ENCODE results near the gene PDE1C. TPM values are rescaled to one million over a fixed set of nuclear protein-coding genes. Genes with fewer than 3 reads are reported as not detected.

Gene PDE1C
- total RNA-seq, 1 donor from 2014 or later: 181 TPM

DNA sequence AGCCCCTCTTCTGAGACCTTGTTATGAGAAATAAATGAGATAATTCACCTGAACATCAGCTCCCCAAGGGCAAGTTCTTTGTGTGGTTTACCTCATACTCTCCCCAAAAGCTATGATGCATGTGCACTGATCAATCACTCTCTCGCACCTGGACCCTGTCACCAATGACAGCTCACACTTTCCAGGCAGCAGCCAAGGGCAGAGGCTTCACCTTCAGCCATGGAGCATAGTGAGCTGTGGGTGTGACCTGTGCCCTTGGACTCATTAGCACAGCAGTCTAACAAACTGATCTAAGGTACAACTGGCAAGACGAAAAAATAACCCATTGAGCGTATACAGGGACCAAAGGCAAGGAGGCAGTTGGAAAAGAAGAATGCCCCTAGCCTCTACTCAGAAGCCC, 17.0 kb downstream of the PDE1C start:
- ATAC-seq (ENCODE audit: poor library complexity) (peak; percentile 65), DNase-seq (peak; percentile 46)
- intact Hi-C loops (cut with DNase I): no loop called here

DNA sequence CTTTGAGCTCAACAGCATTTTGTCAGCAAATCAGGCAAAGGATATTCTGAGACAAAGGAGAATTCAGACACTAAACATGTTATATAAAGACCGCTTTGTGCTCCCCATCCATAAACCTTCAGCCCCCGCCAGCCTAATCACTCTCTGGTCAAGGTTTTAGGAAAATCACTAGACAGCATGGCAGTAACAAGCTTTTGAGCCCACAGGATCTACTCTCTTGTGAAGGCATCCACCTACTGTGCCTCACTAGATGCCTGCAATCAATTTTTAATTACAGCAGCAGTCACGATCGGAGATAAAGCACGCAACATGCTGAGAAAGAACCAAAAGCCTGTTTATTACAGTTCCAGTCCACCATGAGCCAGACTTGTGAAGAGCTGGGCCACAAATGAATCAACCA, 19.1 kb downstream of the PDE1C start:
- ATAC-seq (ENCODE audit: poor library complexity) (no peak), DNase-seq (no peak)
- intact Hi-C loops (cut with DNase I): no loop called here

DNA sequence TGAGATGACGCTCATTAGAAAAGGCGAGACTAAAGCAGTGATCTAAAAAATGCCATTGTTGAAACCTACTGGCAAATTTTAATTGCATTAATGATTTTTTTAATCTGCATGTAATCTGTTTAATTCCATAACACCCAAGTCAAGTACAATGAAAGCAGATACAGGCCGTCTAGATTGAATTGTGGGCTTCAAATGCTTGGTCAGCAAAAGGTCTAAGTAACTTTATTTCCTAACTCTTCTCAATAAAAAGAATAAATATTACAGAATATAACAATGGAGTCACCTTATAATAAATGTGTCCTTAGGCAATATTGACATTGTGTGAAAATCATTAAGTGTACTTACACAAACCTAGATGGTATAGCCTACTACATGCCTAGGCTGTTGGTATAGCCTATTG, 20.6 kb downstream of the PDE1C start:
- no peak for DNase-seq
- intact Hi-C loops (cut with DNase I): no loop called here
- ATAC-seq (ENCODE audit: poor library complexity): no peak

- no peak for ATAC-seq (ENCODE audit: poor library complexity)
- intact Hi-C loops (cut with DNase I): no loop called here
- no peak for DNase-seq
Observed at GRCh38 chr7:32048970-32049491, 21.2 kb downstream of the PDE1C start.

- ATAC-seq (ENCODE audit: poor library complexity): no peak
- intact Hi-C loops (cut with DNase I): no loop called here
- DNase-seq: no peak
Observed at GRCh38 chr7:32047801-32048200, 22.4 kb downstream of the PDE1C start.

- DNase-seq (no peak), ATAC-seq (ENCODE audit: poor library complexity) (no peak)
- intact Hi-C loops (cut with DNase I): no loop called here
Observed at GRCh38 chr7:32047075-32047474, 23.1 kb downstream of the PDE1C start.

- no peak for DNase-seq
- no peak for ATAC-seq (ENCODE audit: poor library complexity)
- intact Hi-C loops (cut with DNase I): no loop called here
Observed at GRCh38 chr7:32045228-32045627, 25.0 kb downstream of the PDE1C start.

DNA sequence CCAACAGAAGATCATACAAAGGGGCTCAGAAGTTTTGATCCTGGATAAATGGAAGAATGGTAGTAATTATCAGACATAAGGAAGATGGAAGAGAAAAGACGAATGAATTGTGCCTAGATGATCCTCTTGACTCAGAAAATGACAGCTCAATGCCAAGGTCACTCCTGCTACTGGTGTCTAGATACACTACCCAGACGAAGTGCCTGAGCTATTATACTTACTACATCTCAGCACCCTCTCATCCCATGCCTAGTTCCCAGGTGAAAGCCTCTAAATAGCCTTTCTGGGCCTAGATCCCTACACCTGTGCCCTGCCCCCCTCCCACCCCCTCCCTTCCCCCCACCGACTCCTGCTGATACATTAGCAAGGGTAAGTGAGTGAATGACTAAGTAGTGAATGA, 25.5 kb downstream of the PDE1C start:
- DNase-seq (no peak), ATAC-seq (ENCODE audit: poor library complexity) (no peak)
- intact Hi-C loops (cut with DNase I): no loop called here

DNA sequence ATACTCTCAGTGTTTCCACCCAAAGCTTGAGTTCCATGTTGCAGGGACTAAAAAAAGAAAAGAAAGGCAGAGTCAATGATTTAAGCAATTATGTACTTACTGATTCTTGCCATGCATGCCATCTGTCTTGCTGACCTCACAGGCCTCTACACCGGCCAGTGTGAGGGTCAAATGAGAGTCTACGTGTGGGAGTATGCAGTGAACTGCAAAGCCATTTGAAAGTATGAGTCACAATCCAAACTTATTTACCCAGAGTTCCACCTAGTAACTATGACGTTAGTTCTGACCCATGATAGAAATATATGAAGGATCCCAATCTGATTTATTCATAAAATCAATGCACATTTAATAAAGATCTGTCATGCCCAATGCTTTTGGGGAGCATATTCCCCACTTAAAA, 26.5 kb downstream of the PDE1C start:
- intact Hi-C loops (cut with DNase I): no loop called here
- ATAC-seq (ENCODE audit: poor library complexity): no peak
- DNase-seq: no peak

GRCh38 chr7:32042900-32043299, 27.3 kb downstream of the PDE1C start:
- intact Hi-C loops (cut with DNase I): no loop called here
- ATAC-seq (ENCODE audit: poor library complexity) (peak; percentile 38), DNase-seq (no peak)

- no peak for DNase-seq
- ATAC-seq (ENCODE audit: poor library complexity): peak; percentile 49
- intact Hi-C loops (cut with DNase I): no loop called here
Observed at GRCh38 chr7:32039000-32039756, 31.0 kb downstream of the PDE1C start.

DNA sequence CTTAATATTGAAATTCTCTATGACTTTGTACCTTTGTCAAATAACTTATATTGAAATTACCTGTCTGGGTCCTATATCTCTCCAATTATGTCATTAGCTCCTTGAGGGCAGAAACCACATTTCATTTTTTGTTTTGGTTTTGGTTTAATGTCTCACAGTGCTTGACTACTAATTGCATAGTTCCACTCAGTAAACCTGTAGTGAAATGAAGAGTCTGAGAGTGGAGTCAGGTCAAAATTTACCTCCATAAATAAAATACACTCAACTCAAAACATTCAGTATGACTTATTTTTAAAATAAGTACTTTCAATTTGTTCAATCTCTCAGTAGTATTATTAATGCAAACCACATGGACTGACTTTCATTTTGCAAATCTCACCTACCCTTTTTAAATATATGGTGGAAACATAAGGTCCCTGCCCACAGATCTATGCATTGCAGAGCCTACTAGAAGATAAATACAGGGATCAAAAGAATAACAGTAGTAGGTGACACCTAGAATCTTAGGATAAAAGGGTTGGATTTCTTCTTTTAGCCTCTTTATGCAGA, 32.5 kb downstream of the PDE1C start:
- ATAC-seq (ENCODE audit: poor library complexity) (no peak), DNase-seq (no peak)
- intact Hi-C loops (cut with DNase I): no loop called here

- ATAC-seq (ENCODE audit: poor library complexity) (no peak), DNase-seq (no peak)
- intact Hi-C loops (cut with DNase I): no loop called here
Observed at GRCh38 chr7:32036557-32036956, 33.6 kb downstream of the PDE1C start.

DNA sequence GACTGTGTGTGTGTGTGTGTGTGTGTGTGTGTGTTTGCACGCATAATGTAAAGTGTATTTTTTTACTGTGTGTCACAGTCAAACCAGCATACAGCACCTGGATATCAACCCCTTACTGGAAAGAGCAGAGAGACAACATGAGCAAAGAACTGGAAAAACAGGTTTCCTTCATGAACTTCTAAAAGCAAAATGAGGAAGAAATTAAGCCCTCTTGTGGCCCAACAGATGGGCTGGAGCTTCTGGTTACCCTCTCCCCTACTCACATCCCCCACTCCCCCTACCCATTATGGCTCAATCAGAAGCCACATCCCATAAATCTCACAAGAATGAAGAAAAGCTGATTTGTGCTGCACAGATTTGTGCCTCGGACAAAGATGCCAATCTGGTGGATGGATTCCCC, 36.2 kb downstream of the PDE1C start:
- intact Hi-C loops (cut with DNase I): no loop called here
- ATAC-seq (ENCODE audit: poor library complexity): no peak
- DNase-seq: no peak

GRCh38 chr7:32033006-32033405, 37.2 kb downstream of the PDE1C start:
- ATAC-seq (ENCODE audit: poor library complexity) (no peak), DNase-seq (no peak)
- intact Hi-C loops (cut with DNase I): no loop called here

DNA sequence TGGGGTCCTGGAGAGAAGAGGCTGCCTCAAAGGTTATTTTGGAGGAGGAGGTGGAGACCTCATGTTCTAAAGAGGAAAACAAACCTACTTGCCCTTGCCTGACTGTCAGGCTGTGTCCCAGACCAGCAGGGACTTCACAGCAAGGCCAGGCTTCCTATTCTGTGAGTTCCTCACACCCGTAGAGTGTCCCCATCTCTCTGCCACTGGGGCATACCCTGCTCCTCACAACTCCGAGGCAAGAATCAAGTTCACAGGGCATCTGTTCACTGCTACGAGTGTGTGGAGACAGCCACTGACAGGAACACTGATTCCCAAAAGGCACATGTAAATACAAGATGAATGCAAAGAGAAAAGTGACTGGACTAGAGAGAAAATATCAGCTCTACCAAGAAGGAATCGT, 38.0 kb downstream of the PDE1C start:
- no peak for DNase-seq
- ATAC-seq (ENCODE audit: poor library complexity): peak; percentile 60

DNA sequence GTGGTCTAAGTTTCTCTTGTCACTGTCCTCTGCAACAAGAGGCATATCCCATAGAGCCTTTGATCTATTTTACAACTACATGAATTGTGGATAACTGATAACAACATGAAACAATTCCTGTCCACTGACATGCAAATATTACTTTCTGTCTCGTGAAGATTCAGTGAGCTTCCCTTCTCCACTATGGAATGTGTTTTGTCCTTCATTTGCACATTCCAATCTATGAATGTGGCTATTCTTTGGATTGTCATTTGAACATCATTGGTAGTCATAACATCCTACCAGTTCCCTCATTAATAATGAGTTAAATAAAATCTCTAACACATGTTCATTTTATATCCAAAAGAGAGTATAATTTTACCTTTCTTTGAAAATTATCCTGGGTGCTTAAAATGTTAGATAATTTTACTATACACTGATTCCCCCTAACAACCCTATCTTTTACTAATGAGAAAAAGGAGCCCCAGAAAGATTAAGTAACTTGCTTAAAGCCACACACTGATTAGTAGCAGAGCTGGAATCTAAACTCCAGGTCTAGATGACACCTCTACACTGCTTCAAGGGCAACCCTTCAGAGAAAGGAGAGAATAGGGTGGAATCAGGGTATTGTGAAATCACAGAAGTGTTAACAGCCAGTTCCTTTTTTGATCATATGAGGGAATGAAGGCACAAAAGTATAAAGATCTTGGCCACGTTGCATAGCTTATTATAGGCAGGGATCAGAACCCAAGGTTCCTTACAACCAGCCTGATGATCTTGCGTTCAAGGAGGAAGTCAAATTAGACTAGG, 39.1 kb downstream of the PDE1C start:
- intact Hi-C loops (cut with DNase I): no loop called here
- DNase-seq: no peak
- ATAC-seq (ENCODE audit: poor library complexity): peak; percentile 59

More for the DNA sequence above, 38.0 kb downstream of the PDE1C start:
- intact Hi-C loops (cut with DNase I): no loop called here

DNA sequence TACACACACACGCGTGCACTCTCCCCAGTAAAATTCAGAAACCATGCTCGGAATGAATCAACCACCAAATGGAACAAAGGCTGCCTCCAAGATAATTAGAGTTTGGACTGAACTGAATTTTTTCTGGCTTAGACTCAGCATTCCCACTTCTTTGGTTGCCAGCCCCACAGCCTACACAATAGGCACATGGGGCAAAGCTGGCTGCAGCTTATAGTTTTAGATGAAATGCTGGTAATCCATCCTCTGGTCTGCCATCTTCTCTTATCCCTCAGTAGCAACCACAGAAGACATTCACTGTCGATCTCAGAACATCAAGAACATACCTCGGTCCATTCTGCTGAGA, 44.2 kb downstream of the PDE1C start:
- DNase-seq: no peak
- ATAC-seq (ENCODE audit: poor library complexity): no peak
- intact Hi-C loops (cut with DNase I): no loop called here

DNA sequence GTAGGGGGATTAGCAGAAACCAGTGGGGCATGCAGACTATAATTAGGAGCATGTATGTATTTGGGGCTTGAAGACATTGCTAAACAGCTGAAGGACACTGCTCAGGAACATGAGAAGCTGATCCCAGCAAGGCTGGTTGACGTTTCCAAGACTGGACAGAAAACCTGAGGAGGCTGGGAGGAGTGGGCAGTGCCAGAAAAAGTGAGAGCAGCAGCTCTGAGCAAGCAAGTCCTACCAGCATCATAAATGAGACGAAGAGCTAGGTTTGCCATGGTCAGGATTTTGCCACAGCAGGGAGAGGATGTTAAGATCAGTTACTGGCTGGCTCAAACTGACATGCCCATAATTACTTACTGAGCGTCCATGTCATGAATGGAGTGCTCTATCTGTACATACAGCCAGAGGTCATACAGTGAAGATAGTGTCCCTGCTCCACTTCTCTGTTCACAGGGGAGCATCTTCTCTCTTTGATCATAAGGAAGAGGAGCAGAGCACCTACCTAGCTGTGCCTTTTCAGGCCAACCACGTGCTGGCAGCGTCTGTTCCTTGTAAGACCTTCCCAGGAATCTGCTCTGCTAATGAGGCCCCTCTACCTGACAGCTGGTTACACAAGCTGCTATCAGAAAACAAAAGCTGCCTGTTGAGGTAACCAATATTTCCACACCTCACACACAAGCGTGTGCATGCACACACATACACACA, 44.7 kb downstream of the PDE1C start:
- intact Hi-C loops (cut with DNase I): no loop called here
- ATAC-seq (ENCODE audit: poor library complexity) (no peak), DNase-seq (no peak)
